Upper lobe of right lung (tissue), 1 donor: ENCODE measurements around the gene MEPE. TPM values are rescaled to one million over a fixed set of nuclear protein-coding genes. Genes with fewer than 3 reads are reported as not detected.

ENCODE experiments used
- ATAC-seq: fragments of 200-7000 bp; cut with Tn5 transposase; one replicate; pipeline ENCODE4 v1.9.1; 2020; ENCODE audit warnings: mild to moderate bottlenecking, moderate library complexity
- DNase-seq: peaks from one replicate; pipeline ENCODE4 v3.0.0-alpha.2; 2020
- H3K27ac ChIP-seq: fragments of 200-600 bp; one replicate; pipeline ENCODE4 v1.8.0; 2022
- H3K27me3 ChIP-seq: fragments of 200-600 bp; one replicate; pipeline ENCODE4 v1.8.0; 2022; ENCODE audit warnings: mild to moderate bottlenecking
- H3K36me3 ChIP-seq: fragments of 200-600 bp; one replicate; pipeline ENCODE4 v1.8.0; 2022
- H3K4me1 ChIP-seq: fragments of 200-600 bp; one replicate; pipeline ENCODE4 v1.8.0; 2022
- H3K4me3 ChIP-seq: fragments of 200-600 bp; one replicate; pipeline ENCODE4 v1.8.0; 2022; ENCODE audit warnings: mild to moderate bottlenecking
- H3K9me3 ChIP-seq: fragments of 200-600 bp; one replicate; pipeline ENCODE4 v1.8.0; 2022
- CTCF ChIP-seq: fragments of 200-600 bp; IDR thresholded peaks from one replicate; pipeline ENCODE4 v1.8.0; 2022; ENCODE audit warnings: antibody characterized with exemption
- intact Hi-C: fragments of 100-400 bp; cut with DNase I; formaldehyde crosslinking; loops from one replicate; pipeline ENCODE4 v1.11.0; 2022
- total RNA-seq: library from RNA; stranded (reverse); fragmentation: NEBNext Ultra II Directional; extraction: Animal tissue kit (Norgen Biotek cat#: 25700); gene quantifications from one replicate; pipeline ENCODE4 v1.2.1, GENCODE V29; 2021
- donor health status: DM: no; HTN: yes; CAD: no; lungs with severe emphysema.

The MEPE gene
- total RNA-seq, 1 donor from 2014 or later = not detected

DNA sequence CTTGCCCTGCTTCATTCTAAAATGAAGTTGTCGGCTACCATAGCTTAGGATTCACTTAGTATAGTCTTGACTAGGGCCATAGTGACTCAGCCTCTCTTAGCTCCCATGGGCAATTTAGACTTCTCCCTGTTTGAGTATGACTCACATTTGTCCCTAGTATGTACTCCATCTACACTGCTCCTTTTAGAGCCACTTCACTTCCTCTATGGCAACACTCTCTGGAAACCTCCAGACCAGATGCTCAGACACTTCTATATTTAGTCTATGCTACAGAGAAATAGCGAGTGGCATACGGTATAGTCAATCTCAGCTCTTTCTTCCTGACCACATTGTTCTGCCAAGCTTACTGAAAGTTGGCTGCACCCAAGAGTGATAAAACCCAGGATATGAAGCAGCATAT, 11.2 kb downstream of the MEPE start:
- TF ChIP-seq CTCF = no peak
- no peaks in the 10 kb centered on the region for H3K27me3 ChIP-seq
- no peaks in the 10 kb centered on the region for H3K9me3 ChIP-seq
- H3K4me3 ChIP-seq = no peak overlapping the region
- intact Hi-C loops = loop anchor here (10.0 kb wide), 1 partner anchor 299 kb away; no protein-coding TSS in a partner anchor
- DNase-seq = no peak
- ATAC-seq = peak; percentile 93
- H3K27ac ChIP-seq = no peak overlapping the region
- no peaks in the 10 kb centered on the region for H3K36me3 ChIP-seq
- no peaks in the 10 kb centered on the region for H3K4me1 ChIP-seq

- no peak overlapping the region for H3K4me3 ChIP-seq
- H3K27ac ChIP-seq = no peak overlapping the region
- no peaks in the 10 kb centered on the region for H3K9me3 ChIP-seq
- intact Hi-C loops = loop anchor here (10.0 kb wide), 1 partner anchor 300 kb away; no protein-coding TSS in a partner anchor
- TF ChIP-seq CTCF = no peak
- H3K4me1 ChIP-seq = peaks cover 2% of the 10 kb centered on the region
- H3K36me3 ChIP-seq = no peaks in the 10 kb centered on the region
- no peak for ATAC-seq
- no peaks in the 10 kb centered on the region for H3K27me3 ChIP-seq
- DNase-seq = no peak
These were observed 11.7 kb downstream of the MEPE start for GRCh38 chr4:87844452-87844851.

DNA sequence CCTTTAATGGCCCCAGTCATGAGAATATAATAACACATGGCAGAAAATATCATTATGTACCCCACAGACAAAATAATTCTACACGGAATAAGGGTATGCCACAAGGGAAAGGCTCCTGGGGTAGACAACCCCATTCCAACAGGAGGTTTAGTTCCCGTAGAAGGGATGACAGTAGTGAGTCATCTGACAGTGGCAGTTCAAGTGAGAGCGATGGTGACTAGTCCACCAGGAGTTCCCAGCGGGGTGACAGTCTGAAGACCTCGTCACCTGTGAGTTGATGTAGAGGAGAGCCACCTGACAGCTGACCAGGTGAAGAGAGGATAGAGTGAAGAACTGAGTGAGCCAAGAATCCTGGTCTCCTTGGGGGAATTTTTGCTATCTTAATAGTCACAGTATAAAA, 13.5 kb downstream of the MEPE start:
- no peaks in the 10 kb centered on the region for H3K36me3 ChIP-seq
- intact Hi-C loops = loop anchor here (10.0 kb wide), 1 partner anchor 301 kb away; no protein-coding TSS in a partner anchor
- no peak for ATAC-seq
- H3K27me3 ChIP-seq = no peaks in the 10 kb centered on the region
- H3K27ac ChIP-seq = no peak overlapping the region
- peaks cover 10% of the 10 kb centered on the region for H3K4me1 ChIP-seq
- no peak for DNase-seq
- no peak for TF ChIP-seq CTCF
- no peak overlapping the region for H3K4me3 ChIP-seq
- H3K9me3 ChIP-seq = no peaks in the 10 kb centered on the region

GRCh38 chr4:87848622-87849351, 16.0 kb downstream of the MEPE start:
- Histone ChIP-seq H3K27ac (no peak overlapping the region), H3K27me3 (no peaks in the 10 kb centered on the region), H3K4me1 (peaks cover 10% of the 10 kb centered on the region), H3K36me3 (no peaks in the 10 kb centered on the region), H3K4me3 (peak overlapping the region; percentile 7), H3K9me3 (no peaks in the 10 kb centered on the region)
- peak; percentile 58 for TF ChIP-seq CTCF
- intact Hi-C loops = loop anchor here (10.0 kb wide), 1 partner anchor 304 kb away; no protein-coding TSS in a partner anchor
- ATAC-seq = peak; percentile 77
- DNase-seq = no peak

DNA sequence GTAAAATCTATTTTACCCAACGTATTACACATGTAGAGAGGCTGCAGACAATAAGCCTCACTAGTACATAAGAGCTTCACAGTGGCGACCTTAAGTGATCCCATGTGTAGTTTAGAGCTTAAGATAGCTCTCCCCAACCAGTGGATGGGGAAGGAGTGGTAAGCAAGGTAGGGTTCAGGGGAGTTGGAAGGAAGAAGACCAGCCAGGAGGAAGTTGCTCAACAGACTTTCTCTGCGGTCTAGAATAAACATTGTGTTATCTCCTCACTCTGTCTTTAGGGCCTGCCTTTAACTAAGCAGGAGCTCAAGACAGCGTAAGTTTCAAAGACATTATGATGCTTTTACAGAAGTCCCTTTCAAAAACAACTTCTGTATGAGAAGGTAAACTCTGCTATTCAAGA, 16.8 kb downstream of the MEPE start:
- H3K36me3 ChIP-seq = no peaks in the 10 kb centered on the region
- no peaks in the 10 kb centered on the region for H3K9me3 ChIP-seq
- DNase-seq (no peak), ATAC-seq (peak; percentile 62)
- H3K27ac ChIP-seq = no peak overlapping the region
- no peaks in the 10 kb centered on the region for H3K27me3 ChIP-seq
- peaks cover 10% of the 10 kb centered on the region for H3K4me1 ChIP-seq
- TF ChIP-seq CTCF = no peak
- H3K4me3 ChIP-seq = no peak overlapping the region
- intact Hi-C loops = loop anchor here (10.0 kb wide), 2 partner anchors 125 to 305 kb away; partner anchors contain the start of gene SPP1
